ENCODE measurements around the gene TAC1. TPM values are rescaled to one million over a fixed set of nuclear protein-coding genes. Genes with fewer than 3 reads are reported as not detected.

TAC1 gene, protein sequence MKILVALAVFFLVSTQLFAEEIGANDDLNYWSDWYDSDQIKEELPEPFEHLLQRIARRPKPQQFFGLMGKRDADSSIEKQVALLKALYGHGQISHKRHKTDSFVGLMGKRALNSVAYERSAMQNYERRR
- under 1 TPM in 1 of 2 donors, not detected in 1; 0.41 TPM for total RNA-seq

DNA sequence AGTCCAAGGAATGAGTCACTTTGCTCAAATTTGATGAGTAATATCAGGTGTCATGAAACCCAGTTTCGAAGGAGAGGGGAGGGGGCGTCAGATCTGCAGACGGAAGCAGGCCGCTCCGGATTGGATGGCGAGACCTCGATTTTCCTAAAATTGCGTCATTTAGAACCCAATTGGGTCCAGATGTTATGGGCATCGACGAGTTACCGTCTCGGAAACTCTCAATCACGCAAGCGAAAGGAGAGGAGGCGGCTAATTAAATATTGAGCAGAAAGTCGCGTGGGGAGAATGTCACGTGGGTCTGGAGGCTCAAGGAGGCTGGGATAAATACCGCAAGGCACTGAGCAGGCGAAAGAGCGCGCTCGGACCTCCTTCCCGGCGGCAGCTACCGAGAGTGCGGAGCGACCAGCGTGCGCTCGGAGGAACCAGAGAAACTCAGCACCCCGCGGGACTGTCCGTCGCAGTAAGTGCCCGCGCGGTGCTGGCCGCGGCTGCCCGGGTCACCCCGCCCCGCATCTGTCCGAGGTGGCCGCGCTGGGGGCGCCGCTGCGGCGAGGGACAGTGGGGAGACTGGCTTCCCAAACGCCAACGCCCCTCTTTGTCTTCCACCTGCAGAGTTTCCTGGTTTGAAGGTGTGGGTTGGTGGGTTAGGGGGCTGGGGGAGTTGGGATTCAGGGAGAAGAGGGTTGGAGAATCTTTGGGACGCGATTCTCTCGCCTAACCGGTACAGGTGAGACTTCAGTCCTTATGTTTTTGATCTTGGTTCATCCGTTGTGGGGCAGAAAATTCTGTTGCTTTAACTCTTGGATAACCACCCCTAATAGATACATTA is at the start of gene TAC1:
TSS of gene TAC1 (plus strand) at position 351 of the 829 bp plus-strand sequence. CDS start 527 bp downstream, outside the sequence.
- DNase-seq (ENCODE audit: low spot score in 2 of 2) (no peak), ATAC-seq (no peak)
- no peaks in the 10 kb centered on the region for H3K9me3 Mint-ChIP-seq
- H3K36me3 Mint-ChIP-seq, result peaks cover 10 to 12% of the 10 kb centered on the region in 2 donors
- no peak within 1 kb of the TSS for H3K27ac Mint-ChIP-seq

DNA sequence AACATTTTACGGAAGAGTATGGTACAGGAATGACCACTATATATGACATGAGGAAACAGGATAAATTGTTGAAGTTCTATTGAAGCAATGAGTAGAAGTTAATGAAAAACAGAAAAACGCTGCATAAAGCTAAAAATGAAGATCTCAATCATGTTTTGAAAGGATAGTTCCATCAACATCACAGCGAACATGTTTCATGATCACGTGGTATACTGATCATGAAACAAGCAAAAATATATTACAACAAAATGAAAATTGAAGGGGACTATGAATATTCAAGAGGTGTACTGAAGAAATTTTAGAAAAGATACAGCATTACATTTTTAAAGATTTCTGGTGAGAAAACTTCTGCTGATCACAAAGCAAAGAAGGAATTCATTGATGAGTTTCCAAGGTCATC is 45.9 kb upstream of the TAC1 start:
- no peak for ATAC-seq
- H3K27ac Mint-ChIP-seq, result no peak overlapping the region
- H3K36me3 Mint-ChIP-seq, result no peaks in the 10 kb centered on the region
- H3K9me3 Mint-ChIP-seq, result no peaks in the 10 kb centered on the region
- DNase-seq (ENCODE audit: low spot score in 2 of 2), result no peak

DNA sequence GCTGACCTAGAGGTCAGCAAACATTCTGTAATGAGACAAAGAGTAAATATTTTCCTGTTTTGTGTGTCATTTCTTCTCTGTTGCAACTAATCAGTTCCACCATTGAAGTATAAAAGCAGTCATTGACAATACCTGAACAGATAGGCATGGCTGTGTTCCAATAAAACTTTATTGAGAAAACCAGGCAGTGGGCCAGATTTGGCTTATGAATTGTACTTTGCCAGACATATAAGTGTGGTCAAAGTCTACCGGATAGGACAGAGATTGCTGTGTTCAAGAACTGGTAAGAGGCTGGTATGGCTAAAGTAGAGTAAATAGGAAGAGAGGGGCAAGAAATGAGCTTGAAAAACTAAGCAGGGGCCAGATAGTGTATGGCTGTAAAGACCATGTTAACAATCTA is 38.3 kb upstream of the TAC1 start:
- peaks cover 0 to 4% of the 10 kb centered on the region in 2 donors for H3K9me3 Mint-ChIP-seq
- no peaks in the 10 kb centered on the region for H3K36me3 Mint-ChIP-seq
- DNase-seq (ENCODE audit: low spot score in 2 of 2), result no peak
- ATAC-seq, result no peak
- H3K27ac Mint-ChIP-seq, result no peak overlapping the region

DNA sequence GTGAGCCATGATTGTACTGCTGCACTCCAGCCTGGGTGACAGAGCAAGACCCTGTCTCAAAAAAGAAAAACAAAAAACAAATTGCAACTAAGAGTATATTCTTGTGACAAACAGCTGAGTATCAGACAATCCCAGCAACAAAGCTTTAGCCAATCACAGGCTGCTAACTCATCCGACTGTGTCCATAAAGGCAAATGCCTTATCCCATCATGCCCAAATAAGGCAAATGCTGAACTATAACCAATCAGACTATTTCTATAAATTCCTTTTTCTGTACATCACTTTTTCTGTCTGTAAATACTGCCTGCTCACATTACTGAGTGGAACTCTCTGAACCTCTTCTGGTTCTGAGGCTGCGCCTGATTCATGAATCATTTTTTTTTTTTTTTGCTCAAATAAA is 37.5 kb upstream of the TAC1 start:
- DNase-seq (ENCODE audit: low spot score in 2 of 2) (no peak), ATAC-seq (no peak)
- no peak overlapping the region for H3K27ac Mint-ChIP-seq
- H3K36me3 Mint-ChIP-seq, result no peaks in the 10 kb centered on the region
- H3K9me3 Mint-ChIP-seq, result peaks cover 0 to 4% of the 10 kb centered on the region in 2 donors

DNA sequence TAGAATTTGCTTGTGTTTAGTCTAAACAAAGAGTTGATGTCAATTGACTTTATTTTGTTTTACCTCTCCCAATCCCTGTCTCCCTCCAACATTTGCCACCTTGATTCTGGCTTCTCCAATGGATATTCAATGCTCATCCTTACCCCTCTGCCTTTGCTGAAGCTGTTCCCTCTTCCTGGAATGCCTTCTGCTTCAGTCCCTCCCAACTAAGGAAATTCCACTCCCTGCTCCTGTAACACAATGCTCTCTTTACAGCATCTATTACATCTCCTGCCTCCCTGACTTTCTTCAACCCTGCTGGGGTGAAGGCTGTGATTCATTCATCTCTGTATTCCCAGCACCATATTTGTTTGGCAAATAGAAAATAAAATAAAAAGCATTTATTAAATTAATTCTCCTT is 34.5 kb upstream of the TAC1 start:
- Mint-ChIP-seq H3K27ac (no peak overlapping the region), H3K9me3 (peaks cover 7 to 8% of the 10 kb centered on the region in 2 donors), H3K36me3 (no peaks in the 10 kb centered on the region)
- DNase-seq (ENCODE audit: low spot score in 2 of 2) (no peak), ATAC-seq (no peak)

DNA sequence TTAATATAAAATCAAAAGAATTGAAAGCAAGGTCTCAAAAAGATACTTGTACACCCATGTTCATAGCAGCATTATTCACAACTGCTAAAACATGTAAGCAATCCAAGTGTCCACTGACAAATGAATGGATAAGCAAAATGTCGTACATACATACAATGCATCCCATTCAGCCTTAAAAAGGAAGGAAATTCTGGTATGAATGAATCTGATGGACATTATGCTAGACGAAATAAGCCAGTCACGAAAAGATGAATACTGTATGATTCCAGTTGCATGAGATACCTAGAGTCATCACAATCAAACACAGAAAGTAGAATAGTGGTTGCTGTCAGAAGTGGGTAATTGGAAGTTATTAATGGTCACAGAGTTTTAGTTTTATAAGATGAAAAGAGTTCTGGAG is 9.5 kb upstream of the TAC1 start:
- ATAC-seq, result no peak
- no peaks in the 10 kb centered on the region for H3K36me3 Mint-ChIP-seq
- DNase-seq (ENCODE audit: low spot score in 2 of 2), result no peak
- H3K27ac Mint-ChIP-seq, result no peak overlapping the region
- H3K9me3 Mint-ChIP-seq, result peaks cover 0 to 7% of the 10 kb centered on the region in 2 donors

DNA sequence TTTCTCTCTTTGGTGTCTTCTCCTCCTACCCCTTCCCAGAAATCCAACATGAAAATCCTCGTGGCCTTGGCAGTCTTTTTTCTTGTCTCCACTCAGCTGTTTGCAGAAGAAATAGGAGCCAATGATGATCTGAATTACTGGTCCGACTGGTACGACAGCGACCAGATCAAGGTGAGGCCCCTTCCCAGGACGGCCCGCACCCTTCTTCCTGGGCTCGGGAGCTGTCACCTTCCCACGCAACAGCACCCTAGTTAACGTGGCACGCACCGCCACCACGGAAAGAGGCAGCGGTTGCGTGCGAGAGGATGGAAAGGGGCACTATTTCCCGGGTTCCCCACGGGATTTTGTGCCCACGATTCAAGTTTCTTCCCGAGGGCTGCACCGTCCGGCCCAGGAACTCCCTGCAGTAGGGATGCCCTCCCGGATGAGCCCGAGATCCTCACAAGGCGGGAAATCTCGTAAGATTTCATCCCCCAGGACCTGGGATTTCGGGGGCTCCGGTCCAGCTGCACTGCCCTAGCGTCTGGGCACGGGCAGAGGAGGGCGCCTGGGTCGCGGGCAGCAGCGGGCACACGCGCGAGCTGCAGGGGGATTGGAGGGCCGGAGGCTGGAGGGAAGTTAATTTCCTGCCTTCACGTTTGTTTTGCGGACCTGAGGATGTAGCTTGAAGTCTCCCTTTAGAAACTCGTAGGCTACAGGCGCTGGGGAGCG is 834 bp downstream of the TAC1 start:
- Mint-ChIP-seq H3K9me3 (no peaks in the 10 kb centered on the region), H3K36me3 (peaks cover 10 to 12% of the 10 kb centered on the region in 2 donors), H3K27ac (no peak overlapping the region)
- DNase-seq (ENCODE audit: low spot score in 2 of 2) (no peak), ATAC-seq (peak in 1 of 2 donors; percentile 18)

DNA sequence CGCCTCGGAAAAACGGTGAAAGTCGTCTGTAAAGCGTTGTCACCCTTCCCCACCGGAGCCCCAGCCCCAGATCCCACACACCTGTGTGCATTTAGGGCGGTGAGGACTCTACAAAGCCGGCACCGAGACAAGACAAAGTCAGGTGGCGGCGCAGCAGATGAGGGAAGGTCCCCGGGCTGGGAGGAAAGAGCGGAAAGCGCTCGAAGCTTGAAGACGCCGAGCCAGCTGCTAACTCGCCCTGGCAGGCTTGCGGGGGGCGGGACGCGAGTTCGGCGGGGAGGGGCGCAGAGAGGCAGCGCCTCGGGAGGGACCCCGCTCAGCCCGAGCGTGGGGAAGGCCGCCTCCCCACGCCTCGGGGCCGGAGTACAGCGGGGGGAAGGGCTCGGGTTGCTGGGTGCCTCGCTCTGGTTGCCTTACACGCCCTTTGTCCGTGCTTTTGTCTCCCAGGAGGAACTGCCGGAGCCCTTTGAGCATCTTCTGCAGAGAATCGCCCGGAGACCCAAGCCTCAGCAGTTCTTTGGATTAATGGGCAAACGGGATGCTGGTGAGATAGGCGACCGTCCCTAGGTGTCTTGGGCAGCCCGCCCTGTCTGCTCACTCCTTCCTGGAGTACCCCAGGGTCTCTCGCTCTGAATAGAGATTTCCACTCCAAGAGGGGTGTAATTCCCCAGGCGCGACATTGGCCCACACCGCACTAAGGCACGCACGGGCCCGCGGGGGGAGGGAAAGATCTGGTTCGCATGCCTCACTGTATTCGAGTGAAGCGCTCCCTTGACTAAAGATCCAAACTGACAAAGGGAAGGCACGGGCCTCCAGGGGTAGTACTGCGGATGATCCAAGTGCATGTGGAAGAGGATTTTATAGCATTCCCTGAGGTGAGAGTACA is 1.6 kb downstream of the TAC1 start:
- no peak overlapping the region for H3K27ac Mint-ChIP-seq
- no peaks in the 10 kb centered on the region for H3K9me3 Mint-ChIP-seq
- ATAC-seq (peak in 1 of 2 donors; percentile 30), DNase-seq (ENCODE audit: low spot score in 2 of 2) (no peak)
- peaks cover 10 to 12% of the 10 kb centered on the region in 2 donors for H3K36me3 Mint-ChIP-seq

DNA sequence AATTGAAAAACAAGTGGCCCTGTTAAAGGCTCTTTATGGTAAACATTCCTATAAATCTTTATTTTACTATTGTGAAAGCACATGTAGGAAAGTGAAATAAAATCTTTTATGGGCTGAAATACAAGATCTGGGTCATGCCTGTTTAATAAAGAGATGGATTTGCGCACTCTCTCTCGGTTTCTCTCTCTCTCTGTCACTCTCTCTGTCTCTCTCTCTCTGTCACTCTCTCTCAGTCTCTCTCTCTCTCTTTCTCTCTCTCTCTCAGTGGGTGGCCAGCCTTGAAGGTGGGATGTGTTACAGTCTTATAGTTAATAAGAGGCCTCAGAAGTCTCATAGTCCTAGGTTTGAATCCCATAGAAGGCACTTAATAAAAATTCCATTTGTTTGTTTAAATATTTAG is 2.4 kb downstream of the TAC1 start:
- no peak for ATAC-seq
- Mint-ChIP-seq H3K9me3 (no peaks in the 10 kb centered on the region), H3K27ac (no peak overlapping the region), H3K36me3 (peaks cover 10 to 12% of the 10 kb centered on the region in 2 donors)
- DNase-seq (ENCODE audit: low spot score in 2 of 2), result no peak

DNA sequence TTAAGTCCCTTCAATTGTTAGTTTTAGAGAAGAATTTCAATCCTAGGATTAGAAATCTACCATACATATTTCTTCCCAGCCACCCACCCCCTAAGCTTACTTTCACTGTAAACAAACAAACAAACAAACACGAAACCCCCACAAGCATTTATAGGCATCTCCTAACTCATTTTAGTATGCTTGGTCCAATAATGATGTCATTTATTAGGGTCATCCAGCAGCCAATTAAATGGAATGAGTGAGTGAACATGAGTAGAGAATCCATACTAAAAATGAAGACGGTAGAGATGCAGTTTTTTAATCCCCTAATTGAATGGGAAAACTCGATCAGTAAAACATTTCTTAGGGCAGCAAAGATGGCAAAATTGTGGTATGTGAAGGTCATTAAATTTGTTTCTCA is 3.2 kb downstream of the TAC1 start:
- Mint-ChIP-seq H3K9me3 (no peaks in the 10 kb centered on the region), H3K36me3 (peaks cover 10 to 12% of the 10 kb centered on the region in 2 donors), H3K27ac (no peak overlapping the region)
- no peak for ATAC-seq
- DNase-seq (ENCODE audit: low spot score in 2 of 2), result no peak

DNA sequence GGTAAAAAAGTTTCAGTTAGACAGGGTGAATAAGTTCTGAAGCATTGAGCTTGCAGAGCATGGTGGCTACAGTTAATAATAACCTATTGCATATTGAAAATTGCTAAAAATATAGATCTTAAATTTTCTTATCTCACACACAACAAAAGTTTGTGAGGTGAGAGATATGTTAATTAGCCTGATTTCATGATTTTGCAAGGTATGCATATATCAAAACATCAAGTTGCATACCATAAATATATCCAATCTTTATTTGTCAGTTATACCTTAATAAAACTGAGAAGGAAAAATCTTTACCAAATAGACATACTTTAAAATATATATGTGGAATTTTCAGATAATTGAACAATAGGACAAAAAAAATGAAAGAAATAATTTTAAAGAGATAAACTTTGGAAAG is 16.6 kb downstream of the TAC1 start:
- no peak for DNase-seq (ENCODE audit: low spot score in 2 of 2)
- no peak overlapping the region for H3K27ac Mint-ChIP-seq
- ATAC-seq, result no peak
- H3K9me3 Mint-ChIP-seq, result no peaks in the 10 kb centered on the region
- H3K36me3 Mint-ChIP-seq, result no peaks in the 10 kb centered on the region

DNA sequence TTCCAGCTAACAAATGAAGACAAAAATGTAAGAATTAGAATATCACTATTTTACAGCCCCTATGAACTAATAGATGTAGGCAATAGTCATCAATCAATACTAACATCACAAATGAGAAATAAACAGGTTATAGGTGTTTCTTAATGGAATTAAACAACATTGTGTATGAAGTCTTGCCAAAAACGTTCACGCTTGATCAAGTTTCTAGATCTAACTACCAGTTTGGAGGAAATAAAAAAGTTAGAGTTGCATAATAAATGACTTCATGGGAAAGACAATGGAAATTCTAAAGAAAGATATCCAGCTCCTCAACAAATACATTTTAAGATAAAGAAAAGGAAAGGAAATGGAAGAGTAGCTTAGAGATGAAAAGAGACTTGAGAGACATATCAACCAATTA is 19.7 kb downstream of the TAC1 start:
- Mint-ChIP-seq H3K36me3 (no peaks in the 10 kb centered on the region), H3K27ac (no peak overlapping the region), H3K9me3 (no peaks in the 10 kb centered on the region)
- no peak for DNase-seq (ENCODE audit: low spot score in 2 of 2)
- ATAC-seq, result no peak

DNA sequence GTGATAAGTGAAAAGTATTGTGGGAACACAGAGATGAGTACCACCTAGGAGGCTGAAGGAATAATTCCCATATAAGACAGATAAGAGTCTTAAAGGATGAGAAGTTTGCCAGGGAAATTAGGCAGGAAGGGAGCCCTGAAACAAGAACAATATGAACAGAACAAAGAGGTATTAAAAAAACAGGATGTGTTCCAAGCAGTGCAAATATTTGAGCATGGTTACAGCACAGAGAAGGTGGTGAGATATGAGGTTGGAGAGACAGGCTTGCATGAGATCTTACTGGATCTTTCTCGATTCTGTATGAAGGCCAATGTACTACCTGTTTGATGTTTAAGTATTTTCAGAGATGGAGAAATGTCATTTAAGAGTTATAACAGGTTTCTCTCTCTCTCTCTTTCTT is 20.3 kb downstream of the TAC1 start:
- Mint-ChIP-seq H3K27ac (no peak overlapping the region), H3K36me3 (no peaks in the 10 kb centered on the region), H3K9me3 (no peaks in the 10 kb centered on the region)
- DNase-seq (ENCODE audit: low spot score in 2 of 2), result no peak
- ATAC-seq, result no peak

DNA sequence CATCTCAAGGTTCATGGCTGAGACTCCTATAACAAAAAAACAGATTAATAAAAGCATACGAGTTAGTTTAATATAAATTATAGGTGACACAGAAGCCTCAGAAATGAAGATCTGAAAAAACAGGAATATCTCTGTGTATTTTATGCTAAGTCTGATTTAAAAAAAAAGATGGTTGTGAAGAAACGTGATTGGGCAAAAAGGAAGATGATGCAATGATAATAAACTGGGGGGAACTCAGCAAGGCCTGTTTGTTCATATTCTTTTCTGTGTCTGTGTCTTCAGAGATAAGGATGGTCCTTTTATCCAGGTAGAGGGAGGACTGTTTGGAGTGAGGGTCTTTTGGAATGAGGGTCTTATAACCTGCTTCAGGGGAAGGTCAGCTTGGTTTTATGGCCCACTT is 25.9 kb downstream of the TAC1 start:
- Mint-ChIP-seq H3K36me3 (no peaks in the 10 kb centered on the region), H3K27ac (no peak overlapping the region), H3K9me3 (peaks cover under 1 to 4% of the 10 kb centered on the region in 2 donors)
- DNase-seq (ENCODE audit: low spot score in 2 of 2) (no peak), ATAC-seq (no peak)

DNA sequence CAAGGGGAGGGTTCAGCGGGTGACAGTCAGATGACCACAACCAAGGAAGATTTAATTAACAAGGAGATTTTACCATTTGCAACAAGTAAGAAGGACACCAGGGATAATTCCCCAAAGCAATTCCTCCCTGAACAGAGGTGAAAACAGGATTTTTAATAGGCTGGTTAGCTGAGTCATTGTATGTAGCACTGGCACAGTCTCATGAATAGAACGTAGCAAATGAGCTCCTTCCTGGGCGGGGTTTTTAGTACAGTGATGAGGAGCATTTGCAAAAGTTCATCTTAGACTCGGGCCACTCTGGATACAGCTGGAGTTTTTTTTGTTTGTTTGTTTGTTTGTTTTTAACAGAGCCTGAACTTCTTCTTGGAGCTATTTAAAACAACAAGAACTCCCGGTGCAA is 39.0 kb downstream of the TAC1 start:
- Mint-ChIP-seq H3K9me3 (no peaks in the 10 kb centered on the region), H3K36me3 (no peaks in the 10 kb centered on the region), H3K27ac (no peak overlapping the region)
- no peak for DNase-seq (ENCODE audit: low spot score in 2 of 2)
- ATAC-seq, result no peak

DNA sequence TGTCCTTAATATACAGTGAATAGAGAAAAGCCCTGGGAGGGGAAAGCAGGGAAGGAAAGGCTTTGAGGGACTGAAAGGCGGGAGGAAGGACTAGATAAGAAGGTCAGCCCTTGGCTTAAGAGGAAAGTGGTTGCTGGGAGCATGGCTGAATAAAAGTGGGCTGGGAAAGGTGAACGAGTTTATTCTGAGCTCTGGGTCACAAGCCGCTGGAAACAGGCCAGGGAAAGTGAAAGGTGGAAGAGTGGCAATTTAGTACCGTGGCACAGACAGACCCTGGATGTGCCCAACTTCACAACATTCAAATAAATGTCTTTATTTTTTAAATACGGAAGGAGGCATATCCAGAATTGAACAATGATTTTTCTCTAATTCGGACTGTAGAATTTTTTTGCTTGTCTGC is 39.7 kb downstream of the TAC1 start:
- H3K36me3 Mint-ChIP-seq, result no peaks in the 10 kb centered on the region
- no peak overlapping the region for H3K27ac Mint-ChIP-seq
- no peaks in the 10 kb centered on the region for H3K9me3 Mint-ChIP-seq
- ATAC-seq (no peak), DNase-seq (ENCODE audit: low spot score in 2 of 2) (no peak)

Measured in activated naive CD4-positive, alpha-beta T cell treated with anti-CD3 and anti-CD28 coated beads, Interleukin-2, amount 50 U/mL, for 72 hours (primary cell).